GM06990 (cell line): ENCODE data around the gene DNAJA2.
"Not testable (repeated sequence)": the region's sequence is repeated elsewhere in the genome, so short reads cannot be mapped to it uniquely, and the experiment has no call there.

Experiments
- DNase-seq: peaks from one replicate; pipeline ENCODE4 v3.0.0-alpha.2; 2011; ENCODE audit not compliant: insufficient read length; ENCODE audit errors: extremely low read depth
- H3K27me3 ChIP-seq: replicated peaks from 2 replicates; pipeline ENCODE4 v1.6.0; 2011; ENCODE audit warnings: low read length; ENCODE audit not compliant: control insufficient read depth, insufficient read depth
- H3K36me3 ChIP-seq: 2 replicates; pipeline ENCODE4 v1.5.1; 2011; ENCODE audit warnings: low read length; ENCODE audit not compliant: control insufficient read depth, insufficient read depth
- H3K4me3 ChIP-seq: replicated peaks from 2 replicates; pipeline ENCODE4 v1.5.1; 2011; ENCODE audit warnings: low read depth, mild to moderate bottlenecking, control low read depth, low read length
- CTCF ChIP-seq: IDR thresholded peaks from 2 replicates; pipeline ENCODE4 v1.5.1; 2011; ENCODE audit warnings: low read length, control low read depth, mild to moderate bottlenecking, inconsistent platforms; ENCODE audit not compliant: insufficient read depth, poor library complexity, severe bottlenecking

Gene DNAJA2

GRCh38 chr16:47013910-47014309 is 40.4 kb upstream of the DNAJA2 start:
- TF ChIP-seq CTCF: no peak
- H3K27me3 ChIP-seq: no peaks in the 10 kb centered on the region
- DNase-seq: no peak
- no peak overlapping the region for H3K4me3 ChIP-seq
- H3K36me3 ChIP-seq: no peaks in the 10 kb centered on the region

GRCh38 chr16:47013172-47013571 is 39.7 kb upstream of the DNAJA2 start:
- H3K36me3 ChIP-seq: no peaks in the 10 kb centered on the region
- no peak for TF ChIP-seq CTCF
- no peaks in the 10 kb centered on the region for H3K27me3 ChIP-seq
- DNase-seq: no peak
- H3K4me3 ChIP-seq: no peak overlapping the region

GRCh38 chr16:47010812-47011211 is 37.3 kb upstream of the DNAJA2 start:
- H3K36me3 ChIP-seq, DNase-seq, H3K4me3 ChIP-seq, H3K27me3 ChIP-seq: not testable (repeated sequence)

- Histone ChIP-seq H3K27me3 (no peaks in the 10 kb centered on the region), H3K4me3 (no peak overlapping the region), H3K36me3 (no peaks in the 10 kb centered on the region)
- no peak for TF ChIP-seq CTCF
- DNase-seq: no peak
These were observed 35.1 kb upstream of the DNAJA2 start for GRCh38 chr16:47008612-47009011.

- Histone ChIP-seq H3K36me3 (no peaks in the 10 kb centered on the region), H3K27me3 (no peaks in the 10 kb centered on the region), H3K4me3 (no peak overlapping the region)
- TF ChIP-seq CTCF: no peak
- DNase-seq: no peak
These were observed 34.7 kb upstream of the DNAJA2 start for GRCh38 chr16:47008174-47008573.

- Histone ChIP-seq H3K4me3 (no peak overlapping the region), H3K27me3 (no peaks in the 10 kb centered on the region), H3K36me3 (no peaks in the 10 kb centered on the region)
- TF ChIP-seq CTCF: no peak
- no peak for DNase-seq
These were observed 31.2 kb upstream of the DNAJA2 start for GRCh38 chr16:47004652-47005051.

- H3K36me3 ChIP-seq, H3K27me3 ChIP-seq, DNase-seq, H3K4me3 ChIP-seq: not testable (repeated sequence)
These were observed 26.6 kb upstream of the DNAJA2 start for GRCh38 chr16:47000066-47000465.
